DOHH2 (cell line): ENCODE results near the gene MGRN1.

Experiments used
- H3F3A ChIP-seq: fragments of 200-600 bp; sonication (generic), shearing (Covaris generic); 2 replicates; pipeline ENCODE4 v1.6.0; 2016; ENCODE audit warnings: antibody characterized with exemption, mild to moderate bottlenecking; ENCODE audit not compliant: control insufficient read depth, insufficient read depth
- H3K27ac ChIP-seq: fragments of 200-600 bp; sonication (generic); 2 replicates; pipeline ENCODE4 v1.5.1; 2014; ENCODE audit warnings: low read depth, mild to moderate bottlenecking, low read length, moderate library complexity
- H3K27me3 ChIP-seq: fragments of 200-600 bp; sonication (generic); 2 replicates; pipeline ENCODE4 v1.6.1; 2014; ENCODE audit warnings: mild to moderate bottlenecking, low read length, mixed read lengths; ENCODE audit not compliant: control insufficient read depth
- H3K36me3 ChIP-seq: fragments of 200-600 bp; sonication (generic); 2 replicates; pipeline ENCODE4 v1.6.1; 2014; ENCODE audit warnings: mild to moderate bottlenecking, low read length, moderate library complexity, mixed read lengths; ENCODE audit not compliant: control insufficient read depth
- H3K4me1 ChIP-seq: fragments of 200-600 bp; sonication (generic); 2 replicates; pipeline ENCODE4 v1.6.1; 2014; ENCODE audit warnings: mild to moderate bottlenecking, low read length, mixed read lengths; ENCODE audit not compliant: control insufficient read depth
- H3K4me2 ChIP-seq: fragments of 200-600 bp; sonication (generic); 2 replicates; pipeline ENCODE4 v1.6.0; 2014; ENCODE audit warnings: mild to moderate bottlenecking, low read length, moderate library complexity
- H3K4me3 ChIP-seq: fragments of 200-600 bp; sonication (generic); 2 replicates; pipeline ENCODE4 v1.5.1; 2014; ENCODE audit warnings: mild to moderate bottlenecking, low read length, mixed read lengths
- H3K79me2 ChIP-seq: fragments of 200-600 bp; sonication (generic); 2 replicates; pipeline ENCODE4 v1.6.1; 2014; ENCODE audit warnings: mild to moderate bottlenecking, low read length, mixed read lengths; ENCODE audit not compliant: control insufficient read depth
- H3K9me2 ChIP-seq: fragments of 200-600 bp; sonication (generic); replicated peaks from 2 replicates; pipeline ENCODE4 v1.6.1; 2014; ENCODE audit warnings: mild to moderate bottlenecking, low read length, mixed read lengths; ENCODE audit not compliant: control insufficient read depth
- H3K9me3 ChIP-seq: fragments of 200-600 bp; sonication (generic); 2 replicates; pipeline ENCODE4 v1.6.1; 2014; ENCODE audit warnings: antibody characterized with exemption, low read length, mixed read lengths; ENCODE audit not compliant: control insufficient read depth, insufficient read depth
- H4K20me1 ChIP-seq: fragments of 200-600 bp; sonication (generic); 2 replicates; pipeline ENCODE4 v1.6.0; 2014; ENCODE audit warnings: low read depth, mild to moderate bottlenecking, antibody characterized with exemption, low read length, moderate library complexity; ENCODE audit not compliant: control insufficient read depth, insufficient read depth
- CTCF ChIP-seq: fragments of 200-600 bp; sonication (generic); IDR thresholded peaks from one replicate; pipeline ENCODE4 v1.5.1; 2014; ENCODE audit warnings: antibody characterized with exemption, mild to moderate bottlenecking, low read depth, low read length; ENCODE audit not compliant: poor library complexity, severe bottlenecking
- EZH2phosphoT487 ChIP-seq: fragments of 200-600 bp; sonication (generic); IDR thresholded peaks from 2 replicates; pipeline ENCODE4 v1.6.1; 2017; ENCODE audit warnings: borderline replicate concordance, mild to moderate bottlenecking, antibody characterized with exemption, low read length, moderate library complexity, mixed read lengths

The MGRN1 gene

GRCh38 chr16:4692460-4693295 is 68.1 kb downstream of the MGRN1 start:
- Histone ChIP-seq H3F3A (no peaks in the 10 kb centered on the region), H3K79me2 (peaks cover 16% of the 10 kb centered on the region), H3K36me3 (peaks cover 24% of the 10 kb centered on the region), H3K4me3 (peak overlapping the region; percentile 80), H3K4me1 (peaks cover 15% of the 10 kb centered on the region), H3K27ac (no peak overlapping the region), H3K9me3 (no peaks in the 10 kb centered on the region), H3K9me2 (no peaks in the 10 kb centered on the region), H3K4me2 (peak overlapping the region; percentile 99), H4K20me1 (peaks cover 4% of the 10 kb centered on the region; the same call in 1 of the 2 replicates), H3K27me3 (no peaks in the 10 kb centered on the region)
- TF ChIP-seq CTCF (no peak), EZH2phosphoT487 (no peak)

GRCh38 chr16:4693296-4693955 is 68.8 kb downstream of the MGRN1 start, which contains the start of gene NUDT16L1:
TSS of gene NUDT16L1 (plus strand) at chr16:4693562. CDS start at chr16:4693727, 165 bp downstream.
- peak within 1 kb of the TSS; percentile 80 for H3K4me3 ChIP-seq
- no peaks in the 10 kb centered on the region for H3F3A ChIP-seq
- H3K27ac ChIP-seq = peak within 1 kb of the TSS; percentile 25
- peaks cover 15% of the 10 kb centered on the region for H3K4me1 ChIP-seq
- no peaks in the 10 kb centered on the region for H3K27me3 ChIP-seq
- peak within 1 kb of the TSS; percentile 99 for H3K4me2 ChIP-seq
- H4K20me1 ChIP-seq = peaks cover 4% of the 10 kb centered on the region; the same call in 1 of the 2 replicates
- peaks cover 27% of the 10 kb centered on the region for H3K36me3 ChIP-seq
- no peak for TF ChIP-seq CTCF
- TF ChIP-seq EZH2phosphoT487 = no peak
- no peaks in the 10 kb centered on the region for H3K9me2 ChIP-seq
- H3K79me2 ChIP-seq = peaks cover 16% of the 10 kb centered on the region
- H3K9me3 ChIP-seq = no peaks in the 10 kb centered on the region

DNA sequence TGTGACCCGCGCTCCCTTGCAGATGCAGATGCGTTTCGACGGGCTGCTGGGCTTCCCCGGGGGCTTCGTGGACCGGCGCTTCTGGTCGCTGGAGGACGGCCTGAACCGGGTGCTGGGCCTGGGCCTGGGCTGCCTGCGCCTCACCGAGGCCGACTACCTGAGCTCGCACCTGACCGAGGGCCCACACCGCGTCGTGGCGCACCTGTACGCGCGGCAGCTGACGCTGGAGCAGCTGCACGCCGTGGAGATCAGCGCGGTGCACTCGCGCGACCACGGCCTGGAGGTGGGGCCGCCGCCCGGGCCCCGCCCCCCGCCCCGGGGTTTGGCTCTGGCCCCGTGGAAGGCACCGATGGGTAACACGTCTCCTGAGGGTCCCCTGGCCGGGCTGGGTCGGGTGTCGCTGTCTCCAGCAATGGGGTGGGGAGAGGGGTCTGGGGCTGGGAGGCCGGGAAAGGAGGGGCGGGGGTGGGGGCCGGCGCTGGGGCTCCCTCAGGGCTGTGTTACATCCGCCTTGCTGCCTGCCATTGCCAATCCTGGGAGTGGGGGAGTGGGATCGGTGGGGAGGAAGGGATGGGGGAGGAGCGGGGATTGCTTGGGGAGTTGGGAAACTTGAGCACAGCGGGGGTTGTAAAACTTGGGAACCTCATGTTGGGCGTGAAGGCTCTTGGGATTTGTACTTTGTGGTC is 69.5 kb downstream of the MGRN1 start:
- peak overlapping the region; percentile 88 for H3K4me2 ChIP-seq
- no peaks in the 10 kb centered on the region for H3K9me2 ChIP-seq
- peak overlapping the region; percentile 25 for H3K27ac ChIP-seq
- H3K36me3 ChIP-seq = peaks cover 32% of the 10 kb centered on the region
- no peak for TF ChIP-seq CTCF
- no peak for TF ChIP-seq EZH2phosphoT487
- no peaks in the 10 kb centered on the region for H3K27me3 ChIP-seq
- H3K4me3 ChIP-seq = peak overlapping the region; percentile 80
- H3K79me2 ChIP-seq = peaks cover 16% of the 10 kb centered on the region
- H3K9me3 ChIP-seq = no peaks in the 10 kb centered on the region
- H4K20me1 ChIP-seq = peaks cover 4% of the 10 kb centered on the region; the same call in 1 of the 2 replicates
- no peaks in the 10 kb centered on the region for H3F3A ChIP-seq
- H3K4me1 ChIP-seq = peaks cover 15% of the 10 kb centered on the region
